IMR-90 (cell line): ENCODE results near the gene ALG1. TPM values are rescaled to one million over a fixed set of nuclear protein-coding genes. Genes with fewer than 3 reads are reported as not detected.

Experiments
- ATAC-seq: fragments of 200-7000 bp; cut with Tn5 transposase; 2 replicates; pipeline ENCODE4 v1.9.1; 2020; ENCODE audit warnings: low read depth, mild to moderate bottlenecking, moderate library complexity
- BruUV-seq: library from RNA; stranded (reverse); fragments of 400-500 nt; replicated peaks from 2 replicates; lab custom pipeline; 2021; lab: Mats Ljungman, UMichigan
- CTCF ChIA-PET: fragments of 300-600 bp; formaldehyde crosslinking; extraction: SDS; loops from one replicate; lab custom pipeline; 2021; ENCODE audit warnings: antibody characterized with exemption; lab: Yijun Ruan, JAX
- POLR2A ChIA-PET: fragments of 300-600 bp; sonication (Branson Sonifier 250); formaldehyde crosslinking; loops from one replicate; lab custom pipeline; 2022; ENCODE audit warnings: antibody characterized with exemption; ENCODE audit not compliant: unreplicated experiment; lab: Charles Lee
- DNase-seq: peaks from one replicate; pipeline ENCODE4 v3.0.0; 2013
- H2AFZ ChIP-seq: replicated peaks from 2 replicates; pipeline ENCODE3; 2013; ENCODE audit warnings: low read length, mild to moderate bottlenecking; ENCODE audit not compliant: poor library complexity
- H2AK5ac ChIP-seq: 2 replicates; pipeline ENCODE4 v1.6.1; 2013; ENCODE audit warnings: low read depth, low read length, inconsistent platforms
- H2AK9ac ChIP-seq: replicated peaks from 2 replicates; pipeline ENCODE3; 2013; ENCODE audit warnings: mild to moderate bottlenecking, low read depth, low read length, moderate library complexity; ENCODE audit not compliant: poor library complexity
- H2BK120ac ChIP-seq: 2 replicates; pipeline ENCODE4 v1.6.1; 2013; ENCODE audit warnings: low read depth, low read length, inconsistent platforms
- H2BK15ac ChIP-seq: 3 replicates; pipeline ENCODE4 v1.6.1; 2013; ENCODE audit warnings: low read depth, low read length, inconsistent platforms
- H2BK20ac ChIP-seq: 2 replicates; pipeline ENCODE4 v1.6.1; 2013; ENCODE audit warnings: low read depth, mild to moderate bottlenecking, inconsistent platforms, low read length, moderate library complexity
- H2BK5ac ChIP-seq: 2 replicates; pipeline ENCODE4 v1.6.1; 2013; ENCODE audit warnings: mild to moderate bottlenecking, low read depth, low read length, inconsistent platforms; ENCODE audit not compliant: poor library complexity, severe bottlenecking
- H3K14ac ChIP-seq: replicated peaks from 2 replicates; pipeline ENCODE4 v1.6.1; 2013; ENCODE audit warnings: low read depth, low read length, inconsistent platforms
- H3K18ac ChIP-seq: 2 replicates; pipeline ENCODE4 v1.6.1; 2013; ENCODE audit warnings: low read depth, low read length, control low read depth
- H3K23ac ChIP-seq: 2 replicates; pipeline ENCODE4 v1.6.1; 2013; ENCODE audit warnings: low read depth, low read length, inconsistent platforms
- H3K27ac ChIP-seq: 2 replicates; pipeline ENCODE4 v1.5.1; 2013; ENCODE audit warnings: mild to moderate bottlenecking, control low read depth, low read length; ENCODE audit not compliant: insufficient read depth
- H3K27me3 ChIP-seq: 2 replicates; pipeline ENCODE4 v1.6.1; 2013; ENCODE audit warnings: low read length; ENCODE audit not compliant: control insufficient read depth, insufficient read depth
- H3K36me3 ChIP-seq: 2 replicates; pipeline ENCODE4 v1.6.1; 2013; ENCODE audit warnings: low read length, mixed read lengths; ENCODE audit not compliant: control insufficient read depth, insufficient read depth
- H3K4ac ChIP-seq: 2 replicates; pipeline ENCODE4 v1.6.1; 2013; ENCODE audit warnings: low read depth, low read length, inconsistent platforms
- H3K4me1 ChIP-seq: 2 replicates; pipeline ENCODE4 v1.6.1; 2013; ENCODE audit warnings: low read length, mixed read lengths; ENCODE audit not compliant: control insufficient read depth, insufficient read depth
- H3K4me2 ChIP-seq: 2 replicates; pipeline ENCODE4 v1.6.1; 2013; ENCODE audit warnings: low read depth, mild to moderate bottlenecking, control low read depth, low read length, moderate library complexity
- H3K4me3 ChIP-seq: 2 replicates; pipeline ENCODE4 v1.5.1; 2013; ENCODE audit warnings: low read depth, mild to moderate bottlenecking, control low read depth, low read length, moderate library complexity; ENCODE audit not compliant: insufficient read depth
- H3K56ac ChIP-seq: 2 replicates; pipeline ENCODE4 v1.6.1; 2013; ENCODE audit warnings: low read length, inconsistent platforms; ENCODE audit not compliant: insufficient read depth; ENCODE audit errors: extremely low read depth
- H3K79me1 ChIP-seq, 2 experiments: 2 replicates each; pipeline ENCODE4 v1.6.1; 2013; ENCODE audit warnings: low read length in 2 of 2, inconsistent platforms in 1 of 2, low read depth in 1 of 2
- H3K9ac ChIP-seq: 2 replicates; pipeline ENCODE4 v1.6.1; 2013; ENCODE audit warnings: low read depth, low read length, control low read depth
- H3K9me1 ChIP-seq: 2 replicates; pipeline ENCODE4 v1.6.1; 2013; ENCODE audit warnings: low read length, inconsistent platforms; ENCODE audit not compliant: insufficient read depth
- H3K9me3 ChIP-seq: 2 replicates; pipeline ENCODE4 v1.6.1; 2013; ENCODE audit warnings: low read length; ENCODE audit not compliant: control insufficient read depth, insufficient read depth
- H4K20me1 ChIP-seq: 2 replicates; pipeline ENCODE4 v1.6.1; 2013; ENCODE audit warnings: low read length, inconsistent platforms; ENCODE audit not compliant: insufficient read depth
- H4K5ac ChIP-seq: 2 replicates; pipeline ENCODE4 v1.6.1; 2013; ENCODE audit warnings: mild to moderate bottlenecking, low read depth, low read length, control low read depth
- H4K8ac ChIP-seq, 2 experiments: 2 replicates each; pipeline ENCODE4 v1.6.1; 2013; ENCODE audit warnings: low read depth in 2 of 2, low read length in 2 of 2, control low read depth in 1 of 2, inconsistent platforms in 1 of 2
- H4K91ac ChIP-seq: 2 replicates; pipeline ENCODE4 v1.6.1; 2013; ENCODE audit warnings: low read depth, low read length, inconsistent platforms; ENCODE audit not compliant: insufficient read depth
- CTCF ChIP-seq: conservative IDR thresholded peaks from 2 replicates; pipeline ENCODE4 v1.5.1; 2012; ENCODE audit warnings: mild to moderate bottlenecking, low read depth, low read length, improper control_type of control experiment
- MXI1 ChIP-seq: IDR thresholded peaks from 2 replicates; pipeline ENCODE4 v1.6.1; 2012; ENCODE audit warnings: low read depth, mild to moderate bottlenecking, low read length, moderate library complexity, borderline replicate concordance
- RAD21 ChIP-seq: IDR thresholded peaks from 2 replicates; pipeline ENCODE4 v1.6.1; 2012; ENCODE audit warnings: low read length, improper control_type of control experiment
- SMC3 ChIP-seq: fragments of 150-350 bp; IDR thresholded peaks from 2 replicates; pipeline ENCODE4 v1.6.1; 2016; ENCODE audit warnings: low read depth, mild to moderate bottlenecking, antibody characterized with exemption, low read length, moderate library complexity
- WGBS, 2 experiments: methylation state at CpG; one replicate each; pipeline versions ENCODE4 v1.1.5 to v1.1.7; 2013; ENCODE audit warnings: missing lambda C conversion rate in 2 of 2; ENCODE audit not compliant: insufficient read length in 1 of 2; ENCODE audit errors: extremely low coverage in 2 of 2; 5-methylcytosine and 5-hydroxymethylcytosine counted together
- dilution Hi-C: fragments of 300-500 bp; cut with HindIII; formaldehyde crosslinking; loops from one replicate; pipeline ENCODE4 v1.14.3; 2018; ENCODE audit warnings: low sequenced_read_pairs; ENCODE audit not compliant: unreplicated experiment
- in situ Hi-C: fragments of 300-500 bp; cut with MboI; formaldehyde crosslinking; loops from 3 replicates; pipeline ENCODE4 v1.14.3; 2019; ENCODE audit warnings: low sequenced_read_pairs, inconsistent platforms, mixed read lengths
- intact Hi-C: fragments of 100-400 bp; cut with micrococcal nuclease; formaldehyde crosslinking; loops from 2 replicates; pipeline ENCODE4 v1.10.0; 2022
- polyA plus RNA-seq, 3 experiments: library from polyadenylated mRNA; depleted of rRNA; stranded (reverse); fragments of >200 nt; gene quantifications; 2 replicates each; pipeline ENCODE4 v1.2.3, GENCODE V29; 2012; ENCODE audit warnings: low replicate concordance in 1 of 3
- total RNA-seq: library from RNA; depleted of rRNA; stranded (reverse); fragments of >200 nt; gene quantifications from 2 replicates; pipeline ENCODE4 v1.2.3, GENCODE V29; 2012

ALG1 gene
- total and polyA plus RNA-seq, 2 of the 4 experiments (the other 2 are of a cell fraction), result 30.9 to 41.0 TPM

GRCh38 chr16:5042574-5043171, 29.0 kb upstream of the ALG1 start:
- ChIA-PET CTCF (no interaction called here), POLR2A (no interaction called here)
- Histone ChIP-seq H2AK9ac (no peak overlapping the region), H2AFZ (no peak overlapping the region), H4K91ac (no peak overlapping the region), H2BK15ac (no peak overlapping the region), H3K18ac (no peak overlapping the region), H4K5ac (no peak overlapping the region), H3K9ac (no peak overlapping the region), H2BK20ac (no peak overlapping the region), H4K20me1 (no peaks in the 10 kb centered on the region; the same call in 1 of the 2 replicates), H3K4me2 (no peak overlapping the region), H3K36me3 (no peaks in the 10 kb centered on the region), H3K23ac (no peak overlapping the region), H2BK5ac (no peak overlapping the region), H3K4me3 (no peak overlapping the region), H2BK120ac (no peak overlapping the region), H4K8ac (no peak overlapping the region), H3K79me1 (no peaks in the 10 kb centered on the region), H3K27me3 (peaks cover 5% of the 10 kb centered on the region; the same call in 1 of the 2 replicates), H3K9me3 (no peaks in the 10 kb centered on the region), H3K4me1 (no peaks in the 10 kb centered on the region; the same call in 1 of the 2 replicates), H3K14ac (no peak overlapping the region), H3K27ac (no peak overlapping the region), H3K9me1 (peaks cover 5% of the 10 kb centered on the region; the same call in 1 of the 2 replicates), H3K56ac (no peak overlapping the region), H3K4ac (no peak overlapping the region), H2AK5ac (no peak overlapping the region)
- 59% methylated on average over 5 of the region's 14 CpGs; no CpG with 5 or more reads in 1 of the 2 experiments for WGBS, 2 experiments
- dilution Hi-C loops (no loop called here), in situ Hi-C loops (no loop called here), intact Hi-C loops (no loop called here)
- no TSS peak for BruUV-seq
- TF ChIP-seq SMC3 (no peak), CTCF (0 out of 2 replicates have a peak, but pooled peaks have one; percentile 18), MXI1 (no peak), RAD21 (no peak)
- ATAC-seq (0 out of 2 replicates have a peak, but pooled peaks have one; percentile 7), DNase-seq (peak; percentile 60)
